GM19455 (cell line): ENCODE results near the gene TRIM10.
"Not testable (repeated sequence)": the region's sequence is repeated elsewhere in the genome, so short reads cannot be mapped to it uniquely, and the experiment has no call there.

ENCODE experiments used
- ATAC-seq: cut with Tn5 transposase; IDR thresholded peaks from one replicate; pipeline ENCODE4 v1.9.1; 2021; ENCODE audit not compliant: unreplicated experiment

TRIM10 gene

GRCh38 chr6:30154709-30155519 lies 6.1 kb downstream of the TRIM10 start:
- ATAC-seq, result no peak

GRCh38 chr6:30154061-30154460 lies 7.0 kb downstream of the TRIM10 start:
- ATAC-seq, result no peak

- ATAC-seq, result no peak
These were observed 8.0 kb downstream of the TRIM10 start for GRCh38 chr6:30152910-30153610.

GRCh38 chr6:30152016-30152673 lies 8.9 kb downstream of the TRIM10 start:
- ATAC-seq, result no peak

GRCh38 chr6:30151580-30151979 lies 9.4 kb downstream of the TRIM10 start:
- ATAC-seq, result no peak

GRCh38 chr6:30150671-30151395 lies 10.2 kb downstream of the TRIM10 start:
- ATAC-seq, result no peak

GRCh38 chr6:30149858-30150550 lies 11.0 kb downstream of the TRIM10 start:
- no peak for ATAC-seq

- ATAC-seq, result no peak
These were observed 11.8 kb downstream of the TRIM10 start for GRCh38 chr6:30149234-30149633.

- no peak for ATAC-seq
These were observed 13.9 kb downstream of the TRIM10 start for GRCh38 chr6:30147096-30147495.

GRCh38 chr6:30145818-30146217 lies 15.2 kb downstream of the TRIM10 start:
- no peak for ATAC-seq

- ATAC-seq, result no peak
These were observed 16.2 kb downstream of the TRIM10 start for GRCh38 chr6:30144811-30145210.

- ATAC-seq, result no peak
These were observed 17.2 kb downstream of the TRIM10 start for GRCh38 chr6:30143780-30144179.

GRCh38 chr6:30142665-30143064 lies 18.3 kb downstream of the TRIM10 start:
- ATAC-seq, result no peak

- not testable (repeated sequence) for ATAC-seq
These were observed 20.8 kb downstream of the TRIM10 start for GRCh38 chr6:30140240-30140639.

GRCh38 chr6:30136570-30137286 lies 24.3 kb downstream of the TRIM10 start:
- ATAC-seq, result no peak

- no peak for ATAC-seq
These were observed 25.3 kb downstream of the TRIM10 start, which contains the start of gene TRIM40 for GRCh38 chr6:30135757-30136156. Gene TRIM40, plus strand, starts transcription at chr6:30136140. Its CDS starts 897 bp downstream, at chr6:30137037.

- ATAC-seq, result no peak
These were observed 25.9 kb downstream of the TRIM10 start for GRCh38 chr6:30135147-30135546.

- ATAC-seq, result no peak
These were observed 29.0 kb downstream of the TRIM10 start for GRCh38 chr6:30131947-30132497.
